Neural progenitor cell (in vitro differentiated cells): ENCODE data around the gene PLA2G12B. TPM values are rescaled to one million over a fixed set of nuclear protein-coding genes. Genes with fewer than 3 reads are reported as not detected.
"Not testable (repeated sequence)": the region's sequence is repeated elsewhere in the genome, so short reads cannot be mapped to it uniquely, and the experiment has no call there.

Experiments
- DNase-seq: peaks from one replicate; pipeline ENCODE4 v3.0.0-alpha.2; 2016; ENCODE audit warnings: low spot score
- H2AFZ ChIP-seq: fragments of 200-600 bp; sonication (generic); replicated peaks from 2 replicates; pipeline ENCODE4 v1.6.1; 2016; ENCODE audit warnings: antibody characterized with exemption
- H3F3A ChIP-seq: fragments of 200-600 bp; sonication (generic); 2 replicates; pipeline ENCODE4 v1.6.1; 2016; ENCODE audit warnings: antibody characterized with exemption, low read depth
- H3K27ac ChIP-seq: fragments of 200-600 bp; sonication (generic); 2 replicates; pipeline ENCODE4 v1.5.1; 2016; ENCODE audit warnings: mild to moderate bottlenecking
- H3K27me3 ChIP-seq: fragments of 200-600 bp; sonication (generic); 2 replicates; pipeline ENCODE4 v1.6.1; 2016; ENCODE audit warnings: mild to moderate bottlenecking, moderate library complexity
- H3K36me3 ChIP-seq: fragments of 200-600 bp; sonication (generic); 2 replicates; pipeline ENCODE4 v1.5.1; 2016
- H3K4me1 ChIP-seq: fragments of 200-600 bp; sonication (generic); 2 replicates; pipeline ENCODE4 v1.6.1; 2016; ENCODE audit warnings: mixed run types
- H3K4me2 ChIP-seq: fragments of 200-600 bp; sonication (generic); 2 replicates; pipeline ENCODE4 v1.6.1; 2016
- H3K4me3 ChIP-seq: fragments of 200-600 bp; sonication (generic); 2 replicates; pipeline ENCODE4 v1.5.1; 2016
- H3K79me2 ChIP-seq: fragments of 200-600 bp; sonication (generic); 2 replicates; pipeline ENCODE4 v1.6.1; 2016; ENCODE audit warnings: low read depth
- H3K9ac ChIP-seq: fragments of 200-600 bp; sonication (generic); 2 replicates; pipeline ENCODE4 v1.6.1; 2016
- H3K9me3 ChIP-seq: fragments of 200-600 bp; sonication (generic); 2 replicates; pipeline ENCODE4 v1.5.1; 2016; ENCODE audit warnings: low read depth
- H4K20me1 ChIP-seq: fragments of 200-600 bp; sonication (generic); 2 replicates; pipeline ENCODE4 v1.6.1; 2016; ENCODE audit warnings: low read depth
- H3K27ac Mint-ChIP-seq: 3 replicates; pipeline ENCODE4 v1.8.0; 2021; ENCODE audit warnings: mixed read lengths
- H3K27me3 Mint-ChIP-seq: 2 replicates; pipeline ENCODE4 v1.8.0; 2022; ENCODE audit warnings: low read depth, mild to moderate bottlenecking, inconsistent platforms, moderate library complexity, mixed read lengths; ENCODE audit not compliant: insufficient read depth
- H3K36me3 Mint-ChIP-seq: 3 replicates; pipeline ENCODE4 v1.8.0; 2021; ENCODE audit warnings: mixed read lengths
- H3K4me1 Mint-ChIP-seq: 3 replicates; pipeline ENCODE4 v1.8.0; 2021; ENCODE audit warnings: mixed read lengths
- H3K4me3 Mint-ChIP-seq: 3 replicates; pipeline ENCODE4 v1.8.0; 2021; ENCODE audit warnings: mild to moderate bottlenecking, moderate library complexity, mixed read lengths
- H3K9me3 Mint-ChIP-seq: 3 replicates; pipeline ENCODE4 v1.8.0; 2020; ENCODE audit warnings: mixed read lengths
- CTCF ChIP-seq: fragments of 200-600 bp; sonication (generic); IDR thresholded peaks from 2 replicates; pipeline ENCODE4 v1.5.1; 2017; ENCODE audit warnings: antibody characterized with exemption, mild to moderate bottlenecking
- EZH2 ChIP-seq: fragments of 200-600 bp; sonication (generic); IDR thresholded peaks from 2 replicates; pipeline ENCODE4 v1.6.1; 2017; ENCODE audit warnings: antibody characterized with exemption, mild to moderate bottlenecking, moderate library complexity
- EZH2phosphoT487 ChIP-seq: fragments of 200-600 bp; sonication (generic); IDR thresholded peaks from 2 replicates; pipeline ENCODE4 v1.6.1; 2017; ENCODE audit warnings: antibody characterized with exemption
- total RNA-seq: library from RNA; depleted of rRNA; stranded (reverse); fragments of >200 nt; gene quantifications from 2 replicates; pipeline ENCODE4 v1.2.3, GENCODE V29; 2015; ENCODE audit warnings: low replicate concordance

PLA2G12B gene
- total RNA-seq, 1 donor from 2014 or later, result not detected

DNA sequence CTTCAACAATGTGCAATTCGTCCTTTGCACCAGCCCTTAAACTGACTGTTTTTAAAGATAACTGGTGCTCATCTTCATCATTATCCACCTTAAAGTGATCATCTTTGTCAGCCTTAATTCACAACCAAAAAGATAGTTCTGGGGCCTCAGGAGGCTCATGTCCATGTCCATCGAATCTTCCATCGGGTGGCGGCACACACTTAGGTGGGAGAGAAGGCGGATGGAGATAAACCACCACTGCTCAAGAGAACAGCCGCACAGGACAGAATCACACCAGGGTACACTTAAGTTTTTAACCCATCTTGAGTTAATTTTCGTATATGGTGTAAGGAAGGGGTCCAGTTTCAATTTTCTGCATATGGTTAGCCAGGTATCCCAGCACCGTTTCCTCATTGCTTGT is 36.3 kb downstream of the PLA2G12B start:
- Histone ChIP-seq H3K9me3 (no peaks in the 10 kb centered on the region), H2AFZ (no peak overlapping the region), H3K27me3 (no peaks in the 10 kb centered on the region), H3K9ac (no peak overlapping the region), H3K4me2 (no peak overlapping the region), H3F3A (no peaks in the 10 kb centered on the region), H3K4me1 (no peaks in the 10 kb centered on the region), H3K27ac (no peak overlapping the region), H3K79me2 (no peaks in the 10 kb centered on the region), H3K4me3 (no peak overlapping the region), H4K20me1 (no peaks in the 10 kb centered on the region), H3K36me3 (no peaks in the 10 kb centered on the region)
- Mint-ChIP-seq H3K9me3 (peaks cover 18% of the 10 kb centered on the region), H3K4me3 (no peak overlapping the region), H3K27ac (no peak overlapping the region), H3K4me1 (no peaks in the 10 kb centered on the region), H3K36me3 (peaks cover 3% of the 10 kb centered on the region), H3K27me3 (no peaks in the 10 kb centered on the region)
- no peak for DNase-seq
- TF ChIP-seq EZH2phosphoT487 (no peak), EZH2 (no peak), CTCF (peak; percentile 4)

DNA sequence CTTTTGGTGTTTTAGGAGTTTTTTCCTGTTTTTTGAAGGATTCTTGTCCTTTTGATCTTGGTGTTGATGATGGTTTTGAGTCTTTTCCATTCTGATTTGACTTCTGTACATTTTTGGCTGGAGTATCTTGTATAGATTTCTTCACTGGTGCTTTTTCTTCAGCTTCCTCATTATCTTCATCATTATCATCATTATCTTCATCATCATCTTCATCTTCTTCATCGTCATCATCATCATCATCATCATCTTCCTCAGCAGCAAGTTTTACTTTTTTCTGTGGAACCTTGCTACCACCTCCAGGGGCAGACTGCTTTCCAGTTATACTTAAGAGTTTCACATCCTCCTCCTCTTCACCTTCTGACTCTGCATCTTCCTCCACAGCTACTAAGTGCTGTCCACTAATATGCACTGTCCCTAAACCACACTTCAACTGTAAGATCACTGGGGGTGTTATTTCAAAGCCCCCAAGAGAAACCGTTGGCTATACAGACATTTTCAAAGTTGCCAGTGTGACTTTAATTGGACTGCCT is 36.7 kb downstream of the PLA2G12B start:
- H3F3A ChIP-seq, H3K4me2 ChIP-seq, H3K27ac ChIP-seq, DNase-seq, H3K4me3 Mint-ChIP-seq, H3K27me3 ChIP-seq, H3K4me1 ChIP-seq, H3K36me3 ChIP-seq, H3K79me2 ChIP-seq, H3K4me3 ChIP-seq, H3K36me3 Mint-ChIP-seq, H3K9ac ChIP-seq, H3K27ac Mint-ChIP-seq, H3K27me3 Mint-ChIP-seq, H4K20me1 ChIP-seq, H2AFZ ChIP-seq, H3K9me3 ChIP-seq, H3K4me1 Mint-ChIP-seq: not testable (repeated sequence)
- peaks cover 18% of the 10 kb centered on the region for H3K9me3 Mint-ChIP-seq

DNA sequence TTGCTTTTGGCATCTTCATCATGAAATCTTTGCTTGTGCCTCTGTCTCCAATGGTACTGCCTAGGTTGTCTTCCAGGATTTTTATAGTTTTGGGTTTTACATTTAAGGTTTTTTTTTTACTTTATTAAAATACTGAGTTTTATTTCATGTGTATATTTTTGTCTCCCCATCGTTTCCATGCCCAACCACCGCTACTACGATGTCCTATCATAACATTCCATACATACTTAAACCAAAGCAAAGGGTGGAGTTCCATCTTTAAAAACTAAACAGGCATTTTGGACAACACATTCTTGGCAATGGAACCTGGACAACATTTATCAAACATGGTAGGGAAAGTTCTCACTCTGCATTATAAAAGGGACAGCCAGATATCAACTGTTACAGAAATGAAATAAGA is 37.4 kb downstream of the PLA2G12B start:
- not testable (repeated sequence) for H3K4me1 ChIP-seq, H3K27ac ChIP-seq, H3K79me2 ChIP-seq, H3K27me3 ChIP-seq, H3K9ac ChIP-seq, H2AFZ ChIP-seq, H3K4me3 ChIP-seq, H3K36me3 Mint-ChIP-seq, H3K27me3 Mint-ChIP-seq, DNase-seq, H3K9me3 ChIP-seq, H3K4me2 ChIP-seq, H3F3A ChIP-seq, H3K4me1 Mint-ChIP-seq, H4K20me1 ChIP-seq, H3K36me3 ChIP-seq, H3K27ac Mint-ChIP-seq, H3K4me3 Mint-ChIP-seq
- peaks cover 16% of the 10 kb centered on the region for H3K9me3 Mint-ChIP-seq

DNA sequence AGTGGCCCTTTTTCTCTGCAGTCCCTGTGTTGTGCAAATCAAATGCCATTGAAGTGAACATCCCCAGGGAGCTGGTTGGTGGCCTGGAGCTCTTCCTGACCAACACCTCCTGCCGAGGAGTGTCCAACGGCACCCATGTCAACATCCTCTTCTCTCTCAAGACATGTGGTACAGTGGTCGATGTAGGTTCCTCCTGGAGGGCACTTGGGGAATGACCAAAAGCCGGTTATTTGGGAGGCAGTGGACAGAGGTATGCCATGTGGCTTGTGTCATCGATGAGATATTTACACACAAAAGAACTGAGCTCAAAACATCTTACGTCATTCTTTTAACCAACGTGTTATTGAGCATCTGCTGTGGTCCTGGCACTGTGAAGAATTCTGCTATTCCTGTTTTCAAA is 41.3 kb downstream of the PLA2G12B start:
- DNase-seq, result no peak
- no peaks in the 10 kb centered on the region for H3K79me2 ChIP-seq

More for the DNA sequence above, 41.3 kb downstream of the PLA2G12B start:
- no peak overlapping the region for H3K4me3 Mint-ChIP-seq
- H4K20me1 ChIP-seq, result no peaks in the 10 kb centered on the region
- no peak overlapping the region for H3K27ac ChIP-seq
- H3K4me1 ChIP-seq, result no peaks in the 10 kb centered on the region
- no peak overlapping the region for H3K4me2 ChIP-seq
- TF ChIP-seq CTCF, result no peak
- TF ChIP-seq EZH2phosphoT487, result no peak
- TF ChIP-seq EZH2, result no peak
- H3K4me1 Mint-ChIP-seq, result no peaks in the 10 kb centered on the region
- no peaks in the 10 kb centered on the region for H3K36me3 Mint-ChIP-seq
- no peaks in the 10 kb centered on the region for H3F3A ChIP-seq
- H3K9ac ChIP-seq, result no peak overlapping the region
- no peak overlapping the region for H3K27ac Mint-ChIP-seq
- H3K4me3 ChIP-seq, result no peak overlapping the region
- H3K9me3 Mint-ChIP-seq, result no peaks in the 10 kb centered on the region
- H3K9me3 ChIP-seq, result no peaks in the 10 kb centered on the region
- H3K27me3 Mint-ChIP-seq, result peaks cover 3% of the 10 kb centered on the region
- no peaks in the 10 kb centered on the region for H3K36me3 ChIP-seq
- H3K27me3 ChIP-seq, result no peaks in the 10 kb centered on the region
- H2AFZ ChIP-seq, result peak overlapping the region; percentile 60
